GM12874 (cell line): ENCODE results near the gene ATP6V0E1.

Source experiments
- CTCF ChIP-seq: IDR thresholded peaks from 2 replicates; pipeline ENCODE4 v1.5.1; 2011; ENCODE audit warnings: low read depth, mild to moderate bottlenecking, control low read depth, low read length, moderate library complexity; ENCODE audit not compliant: insufficient read depth

Gene ATP6V0E1

DNA sequence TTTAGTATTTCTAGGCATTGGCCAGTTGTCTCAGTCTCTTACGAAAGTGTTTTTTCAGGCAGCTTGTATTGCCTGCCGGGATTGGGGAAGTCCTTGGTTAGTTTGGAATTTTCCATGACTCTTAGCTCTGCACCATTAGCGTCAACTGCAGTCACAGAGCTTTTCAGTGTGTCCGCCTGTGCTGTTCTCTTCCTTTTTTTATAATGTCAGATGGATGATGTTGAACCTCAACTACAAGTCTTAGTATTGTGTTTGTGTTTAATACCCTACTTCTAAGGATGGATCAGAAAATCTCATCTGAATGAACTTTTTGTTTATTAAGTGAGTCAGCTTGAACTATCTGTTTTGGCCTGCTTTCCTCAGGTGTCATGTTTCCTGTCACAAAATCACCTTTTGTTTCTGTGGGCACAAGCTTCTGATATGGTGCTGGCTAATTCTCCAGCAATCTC lies 33.1 kb downstream of the ATP6V0E1 start:
- no peak for TF ChIP-seq CTCF

GRCh38 chr5:173018358-173018757 lies 34.8 kb downstream of the ATP6V0E1 start:
- no peak for TF ChIP-seq CTCF

DNA sequence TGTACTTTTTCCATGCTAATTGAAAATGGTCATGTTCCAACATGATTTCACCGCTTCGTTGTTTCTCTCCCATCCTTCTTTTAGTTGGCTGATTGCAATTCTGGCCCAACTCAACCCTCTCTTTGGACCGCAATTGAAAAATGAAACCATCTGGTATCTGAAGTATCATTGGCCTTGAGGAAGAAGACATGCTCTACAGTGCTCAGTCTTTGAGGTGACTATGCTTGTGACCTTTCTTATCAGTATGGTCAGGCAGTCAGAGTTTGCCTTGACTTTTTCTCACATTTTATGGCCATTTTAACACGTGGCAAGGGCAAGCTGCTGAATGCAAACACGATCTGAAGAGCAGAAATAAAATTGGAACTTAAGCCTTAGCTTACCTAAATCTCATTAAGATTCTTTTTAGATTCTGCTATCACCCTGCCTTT lies 36.6 kb downstream of the ATP6V0E1 start:
- TF ChIP-seq CTCF = no peak

GRCh38 chr5:173020643-173021042 lies 37.1 kb downstream of the ATP6V0E1 start:
- TF ChIP-seq CTCF = no peak

DNA sequence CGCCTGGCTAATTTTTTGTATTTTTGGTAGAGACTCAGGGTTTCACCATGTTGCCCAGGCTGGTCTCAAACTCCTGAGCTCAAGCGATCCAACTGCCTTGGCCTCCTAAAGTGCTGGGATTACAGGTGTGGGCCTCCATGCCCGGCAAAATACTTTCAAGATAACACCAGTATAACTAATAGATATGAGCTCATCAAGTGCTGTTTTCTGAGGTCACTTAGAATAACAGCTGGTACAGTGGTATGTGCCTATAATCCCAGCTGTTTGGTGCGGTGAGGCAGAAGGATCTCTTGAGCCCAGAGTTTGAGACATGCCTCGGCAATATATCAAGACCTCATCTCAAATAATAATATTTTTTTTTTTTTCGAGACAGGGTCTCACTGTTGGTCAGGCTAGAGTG lies 42.1 kb downstream of the ATP6V0E1 start:
- TF ChIP-seq CTCF = no peak

GRCh38 chr5:173027905-173028304 lies 44.3 kb downstream of the ATP6V0E1 start:
- TF ChIP-seq CTCF = no peak

DNA sequence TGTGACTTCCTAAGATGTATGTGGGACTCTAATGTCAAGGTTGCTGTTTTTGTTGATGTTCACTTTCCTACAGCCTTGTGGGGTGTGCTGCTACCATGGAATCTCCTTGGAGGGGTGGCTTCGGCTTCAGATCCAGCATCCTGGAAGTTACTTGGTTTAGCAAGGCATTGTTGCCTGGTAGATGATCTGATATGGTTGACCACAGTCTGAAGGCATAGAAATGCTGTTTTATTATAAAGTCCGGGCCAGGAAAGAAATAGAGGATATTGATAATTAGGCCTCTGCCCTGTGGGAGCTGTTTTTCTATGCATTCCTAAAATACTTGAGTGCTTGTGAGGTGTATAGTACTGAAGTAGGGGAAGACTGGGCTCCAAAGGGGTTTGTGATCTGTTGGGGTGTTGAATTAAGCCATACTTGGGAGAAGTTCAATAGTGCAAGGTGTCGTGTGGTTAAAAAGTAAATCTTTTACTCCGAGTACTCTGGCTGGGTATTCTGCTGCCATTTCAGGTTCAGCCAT lies 45.3 kb downstream of the ATP6V0E1 start:
- TF ChIP-seq CTCF = no peak
